A673 (cell line): ENCODE results near the gene ZNF358.

Experiments
- CTCF ChIP-seq: fragments of 300-800, 200-600 bp; sonication (generic); conservative IDR thresholded peaks from 2 replicates; pipeline ENCODE4 v1.5.1; 2017; ENCODE audit warnings: low read depth, mild to moderate bottlenecking, antibody characterized with exemption, low read length, moderate library complexity, mixed read lengths
- EZH2 ChIP-seq: fragments of 200-600 bp; sonication (generic); IDR thresholded peaks from 2 replicates; pipeline ENCODE4 v1.6.1; 2017; ENCODE audit warnings: borderline replicate concordance, low read depth, mild to moderate bottlenecking, mixed read lengths, antibody characterized with exemption, low read length; ENCODE audit not compliant: poor library complexity, severe bottlenecking

GRCh38 chr19:7547159-7547558 is 31.3 kb downstream of the ZNF358 start:
- TF ChIP-seq CTCF (no peak), EZH2 (no peak)
